ENCODE data around the gene C1orf87. TPM values are rescaled to one million over a fixed set of nuclear protein-coding genes. Genes with fewer than 3 reads are reported as not detected.

C1orf87 gene, protein sequence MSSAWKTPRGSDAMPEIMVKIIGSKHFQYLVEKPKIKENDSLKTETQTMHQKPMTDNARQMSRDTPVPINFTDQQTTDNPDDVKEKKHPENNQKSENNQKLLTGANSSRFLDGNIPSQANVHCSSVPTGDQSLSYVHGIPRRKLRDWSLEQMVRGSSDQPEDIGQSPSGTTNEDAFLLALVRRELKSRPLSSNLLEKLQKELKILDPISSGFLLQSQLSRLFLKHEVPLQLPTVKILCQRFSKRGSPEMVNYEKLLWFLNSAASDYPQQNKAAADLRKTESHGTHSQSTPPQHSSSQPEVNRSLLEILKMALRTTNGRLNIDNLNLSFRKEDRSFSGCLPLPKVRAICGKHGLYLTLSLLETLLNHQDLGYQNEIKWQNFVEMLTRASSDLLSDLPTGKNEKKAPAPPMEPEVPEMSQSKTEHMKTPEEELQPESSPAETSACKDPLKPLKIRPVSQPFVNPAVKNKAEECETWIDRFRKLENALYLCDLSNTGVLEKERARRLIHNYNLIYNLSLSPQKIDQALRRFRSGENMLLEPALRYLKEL
- total RNA-seq (2022; extraction: Qiagen RNA extraction; ENCODE audit: low read depth): not detected in 5 replicates

DNA sequence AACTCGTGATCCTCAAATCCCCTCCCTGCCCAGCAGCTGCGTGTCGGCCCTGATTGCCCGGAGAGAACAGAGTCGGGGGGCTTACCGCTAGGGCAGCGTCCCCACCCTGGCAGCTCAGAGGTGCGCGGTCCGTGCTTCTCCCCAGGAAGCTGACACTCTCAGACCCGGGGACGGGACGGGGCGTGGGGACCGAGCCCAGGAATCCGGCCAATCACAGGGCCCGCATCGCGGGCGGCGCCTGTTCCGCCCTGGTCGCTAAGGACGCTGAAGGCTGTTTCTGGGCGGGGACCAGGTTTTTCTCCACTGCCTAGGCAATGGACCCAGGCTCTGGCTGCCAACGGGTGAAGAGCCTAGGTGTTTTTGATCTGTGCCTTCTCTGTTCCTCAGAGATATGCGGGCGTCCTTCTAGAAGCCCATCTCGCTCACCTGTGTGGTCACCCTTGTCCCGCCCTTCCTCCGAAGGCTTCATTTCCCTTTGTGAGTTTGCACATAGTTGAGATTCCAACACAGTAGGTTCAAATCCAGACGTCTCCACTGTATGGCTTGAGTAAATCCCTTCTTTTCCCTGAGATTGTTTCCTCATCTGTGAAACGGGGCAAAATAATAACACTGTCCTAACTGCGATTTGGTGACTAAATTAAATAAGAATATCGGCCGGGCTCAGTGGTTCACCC is at the start of gene C1orf87:
Gene C1orf87, minus strand, starts transcription at position 166 of the 674 bp plus-strand sequence. CDS start 1,127 bp downstream, outside the sequence.

Other genes with a start within 250 kb of the C1orf87 start
- 0.05 to 0.09 TPM in 2 of 5 replicates, not detected in the others for gene CYP2J2, start 147.0 kb downstream of the C1orf87 start, total RNA-seq (2022; extraction: Qiagen RNA extraction; ENCODE audit: low read depth)